PC-3 (cell line): Measurements from ENCODE around the gene TNK1.

Source experiments
- CTCF ChIP-seq: fragments of 300-600 bp; sonication (generic); conservative IDR thresholded peaks from 2 replicates; pipeline ENCODE4 v1.5.1; 2017; ENCODE audit warnings: antibody characterized with exemption, low read depth, mild to moderate bottlenecking, low read length
- EZH2 ChIP-seq: fragments of 300-600 bp; sonication (generic); IDR thresholded peaks from one replicate; pipeline ENCODE4 v1.6.1; 2017; ENCODE audit warnings: antibody characterized with exemption, mild to moderate bottlenecking, low read length; ENCODE audit not compliant: unreplicated experiment

- TF ChIP-seq CTCF (peak; percentile 57; the same call in 1 of the 2 replicates), EZH2 (no peak)
These were observed 28.4 kb upstream of the TNK1 start for GRCh38 chr17:7352503-7352889.
